C4-2B (cell line): ENCODE measurements around the gene NDOR1.

Experiments used
- H3K27ac ChIP-seq: fragments of 450-650 bp; 2 replicates; pipeline ENCODE4 v1.5.1; 2017
- CTCF ChIP-seq: fragments of 450-650 bp; conservative IDR thresholded peaks from 2 replicates; pipeline ENCODE4 v1.5.1; 2017; ENCODE audit warnings: mild to moderate bottlenecking
- ZFX ChIP-seq: fragments of 450-650 bp; IDR thresholded peaks from 2 replicates; pipeline ENCODE4 v1.6.1; 2017

The NDOR1 gene

GRCh38 chr9:137244486-137245449 is 39.3 kb downstream of the NDOR1 start:
- H3K27ac ChIP-seq = no peak overlapping the region
- TF ChIP-seq CTCF (no peak), ZFX (no peak)

GRCh38 chr9:137245450-137246421 is 40.2 kb downstream of the NDOR1 start:
- no peak overlapping the region for H3K27ac ChIP-seq
- TF ChIP-seq CTCF (no peak), ZFX (no peak)

GRCh38 chr9:137247135-137247915 is 41.8 kb downstream of the NDOR1 start:
- no peak for TF ChIP-seq ZFX
- TF ChIP-seq CTCF = no peak
- H3K27ac ChIP-seq = no peak overlapping the region

- TF ChIP-seq CTCF (no peak), ZFX (no peak)
- H3K27ac ChIP-seq = no peak overlapping the region
Observed at GRCh38 chr9:137247916-137248175, 42.3 kb downstream of the NDOR1 start.

GRCh38 chr9:137250329-137251193 is 45.1 kb downstream of the NDOR1 start:
- TF ChIP-seq ZFX (no peak; the same call in 1 of the 2 replicates), CTCF (no peak)
- H3K27ac ChIP-seq = peak overlapping the region; percentile 11

- peak within 1 kb of the TSS; percentile 11 for H3K27ac ChIP-seq
- TF ChIP-seq ZFX = no peak
- TF ChIP-seq CTCF = no peak
Observed at GRCh38 chr9:137251194-137251461, 45.6 kb downstream of the NDOR1 start, which contains the start of gene STPG3. Gene STPG3, plus strand, starts transcription at chr9:137251286. Its CDS starts 1 bp downstream, at chr9:137251287.
